ENCODE results near the gene MLYCD.
A peak's percentile ranks its signal among the peaks of the same experiment; 100 is the strongest.

MLYCD gene

DNA sequence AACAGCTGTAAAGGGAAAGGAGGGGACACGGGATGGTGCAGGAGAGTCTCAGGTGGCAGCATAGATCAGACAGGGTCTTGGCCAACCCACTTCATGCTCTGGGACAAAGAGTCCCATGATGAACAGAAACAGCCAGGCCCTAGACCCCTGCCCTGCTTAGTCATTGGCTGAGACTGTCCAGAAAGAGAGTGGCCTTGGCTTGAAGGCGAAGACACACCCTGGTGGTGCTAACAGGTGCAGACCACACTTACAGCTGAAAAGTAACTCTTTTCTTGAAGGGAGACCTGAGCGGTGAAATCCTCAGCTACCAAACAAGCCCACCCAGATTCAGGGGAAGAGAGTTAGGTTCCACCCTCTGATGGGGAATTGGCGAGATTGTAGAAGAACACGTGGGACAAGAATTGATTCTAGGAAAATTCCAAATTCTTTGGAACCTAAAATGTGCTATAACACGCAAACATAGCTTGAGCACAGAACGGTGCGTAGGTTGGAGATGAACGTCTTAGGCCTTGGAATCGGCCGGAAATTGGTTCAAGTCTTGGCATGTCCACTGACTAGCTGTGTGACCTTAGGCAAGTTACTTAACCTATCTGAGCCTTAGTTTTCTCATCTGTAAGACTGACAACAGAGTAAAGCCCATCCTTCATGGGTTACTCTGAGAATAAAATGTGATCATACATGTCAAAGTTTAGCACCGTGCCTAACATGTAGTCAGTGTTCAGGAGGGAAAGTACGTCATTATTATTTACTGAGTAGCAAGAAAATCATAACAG, 12.5 kb upstream of the MLYCD start:
- Mint-ChIP-seq H3K4me3 (no peak overlapping the region), H3K27me3 (peaks cover 20% of the 10 kb centered on the region), H3K36me3 (no peaks in the 10 kb centered on the region), H3K27ac (no peak overlapping the region), H3K9me3 (peaks cover 2% of the 10 kb centered on the region), H3K4me1 (no peaks in the 10 kb centered on the region)
- DNase-seq: no peak
- CTCF ChIA-PET: interaction anchor here (0.7 to 1.6 kb wide), 3 partner anchors 40 to 867 kb away, joined by 3 to 6 read pairs (median 3); no protein-coding TSS in a partner anchor

DNA sequence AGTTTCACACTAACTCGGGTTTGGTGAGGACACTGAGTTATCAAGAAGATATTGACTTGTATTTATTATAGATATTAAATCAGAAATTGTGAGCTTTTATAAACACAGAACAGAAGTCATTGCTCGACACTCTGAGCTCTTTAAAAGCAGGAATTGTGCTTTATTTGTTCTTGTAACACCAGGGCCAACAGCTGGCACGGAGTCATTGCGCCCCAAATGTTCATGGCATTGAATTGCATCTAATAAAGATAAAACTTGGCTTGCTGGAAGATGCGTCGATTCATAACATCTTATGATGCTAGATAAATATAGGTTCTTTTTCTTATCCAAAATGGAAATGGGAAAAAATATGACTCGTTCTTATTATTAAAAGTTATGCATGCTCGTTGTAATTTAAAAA, 11.8 kb upstream of the MLYCD start:
- H3K27ac Mint-ChIP-seq: no peak overlapping the region
- no peaks in the 10 kb centered on the region for H3K36me3 Mint-ChIP-seq
- H3K4me3 Mint-ChIP-seq: no peak overlapping the region
- CTCF ChIA-PET: interaction anchor here (0.7 to 1.3 kb wide), 2 partner anchors 39 to 866 kb away, joined by 3 read pairs; no protein-coding TSS in a partner anchor
- peaks cover 5% of the 10 kb centered on the region for H3K9me3 Mint-ChIP-seq
- no peaks in the 10 kb centered on the region for H3K4me1 Mint-ChIP-seq
- no peak for DNase-seq
- peaks cover 20% of the 10 kb centered on the region for H3K27me3 Mint-ChIP-seq

DNA sequence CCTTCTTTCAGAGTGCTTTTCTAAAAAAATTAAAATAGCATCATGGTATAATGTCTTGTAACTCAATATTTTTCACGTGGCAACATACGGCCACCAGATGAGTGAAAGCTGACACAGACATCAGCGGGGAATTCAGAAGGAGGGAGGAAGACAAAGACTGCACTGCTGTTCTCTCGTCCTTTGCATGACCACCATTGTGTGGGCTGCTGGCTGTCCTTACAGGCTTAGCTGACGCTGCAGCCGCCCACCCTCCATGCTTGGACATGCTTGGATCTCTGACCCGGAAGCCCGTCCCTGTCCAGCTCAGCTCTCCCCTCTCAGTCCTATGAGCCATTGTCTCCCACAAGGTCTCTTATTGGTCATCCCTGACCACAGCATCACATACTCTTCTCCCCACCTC, 11.4 kb upstream of the MLYCD start:
- CTCF ChIA-PET: no interaction called here
- Mint-ChIP-seq H3K36me3 (no peaks in the 10 kb centered on the region), H3K9me3 (peaks cover 5% of the 10 kb centered on the region)

GRCh38 chr16:83888672-83889044, 10.3 kb upstream of the MLYCD start:
- CTCF ChIA-PET: no interaction called here
- no peaks in the 10 kb centered on the region for H3K4me1 Mint-ChIP-seq
- H3K4me3 Mint-ChIP-seq: no peak overlapping the region
- H3K9me3 Mint-ChIP-seq: peaks cover 5% of the 10 kb centered on the region
- DNase-seq: no peak
- no peak overlapping the region for H3K27ac Mint-ChIP-seq
- no peaks in the 10 kb centered on the region for H3K36me3 Mint-ChIP-seq
- H3K27me3 Mint-ChIP-seq: peaks cover 20% of the 10 kb centered on the region

More for the DNA sequence above, 11.4 kb upstream of the MLYCD start:
- peaks cover 20% of the 10 kb centered on the region for H3K27me3 Mint-ChIP-seq
- H3K4me3 Mint-ChIP-seq: no peak overlapping the region
- DNase-seq: no peak
- H3K27ac Mint-ChIP-seq: no peak overlapping the region
- H3K4me1 Mint-ChIP-seq: no peaks in the 10 kb centered on the region

DNA sequence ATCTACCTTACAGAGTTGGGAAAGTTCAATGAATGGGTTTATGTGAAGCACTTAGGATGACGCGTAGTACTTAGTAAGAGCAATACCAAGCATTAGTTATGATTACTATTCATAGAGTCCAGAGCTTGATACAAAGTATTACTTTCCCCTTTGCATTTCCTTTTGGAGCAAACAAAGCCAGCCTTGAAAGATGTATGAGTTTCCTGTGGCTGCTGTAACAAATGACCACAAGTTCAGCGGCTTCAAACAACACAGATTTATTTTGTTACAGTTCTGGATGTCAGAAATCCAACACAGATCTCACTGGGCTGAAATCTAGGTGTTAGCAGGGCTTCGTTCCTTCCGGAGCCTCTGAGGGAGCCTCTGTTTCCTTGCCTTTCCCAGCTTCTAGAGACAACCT, 8.6 kb upstream of the MLYCD start:
- peaks cover 29% of the 10 kb centered on the region for H3K27me3 Mint-ChIP-seq
- no peaks in the 10 kb centered on the region for H3K36me3 Mint-ChIP-seq
- H3K27ac Mint-ChIP-seq: no peak overlapping the region
- H3K4me3 Mint-ChIP-seq: no peak overlapping the region
- no peaks in the 10 kb centered on the region for H3K4me1 Mint-ChIP-seq
- DNase-seq: no peak
- H3K9me3 Mint-ChIP-seq: peaks cover 5% of the 10 kb centered on the region
- CTCF ChIA-PET: interaction anchor here (0.7 kb wide), 1 partner anchor 63 kb away, joined by 3 read pairs; no protein-coding TSS in a partner anchor

DNA sequence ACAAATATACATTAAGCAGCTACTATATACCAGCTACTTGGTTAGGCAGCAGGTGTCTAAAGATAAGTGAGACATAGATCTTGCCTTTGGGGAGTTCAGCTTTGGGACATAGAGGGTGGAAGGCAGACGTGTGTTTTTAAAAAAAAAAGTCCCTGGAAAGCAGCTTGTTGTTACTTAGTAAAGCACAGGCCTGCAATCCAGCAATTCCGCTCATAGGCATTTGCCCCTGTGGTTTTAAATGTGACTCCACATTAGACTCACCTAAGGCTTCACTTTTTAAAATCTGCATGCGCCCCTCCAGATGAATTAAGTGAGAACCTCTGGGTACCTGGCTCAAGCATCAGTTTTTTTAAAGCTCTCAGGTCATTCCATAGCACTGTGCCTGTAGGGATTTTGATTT, 7.2 kb upstream of the MLYCD start:
- H3K4me3 Mint-ChIP-seq: no peak overlapping the region
- no peaks in the 10 kb centered on the region for H3K36me3 Mint-ChIP-seq
- H3K9me3 Mint-ChIP-seq: peaks cover 5% of the 10 kb centered on the region
- no peak overlapping the region for H3K27ac Mint-ChIP-seq
- no peak for DNase-seq
- no peaks in the 10 kb centered on the region for H3K4me1 Mint-ChIP-seq
- H3K27me3 Mint-ChIP-seq: peaks cover 21% of the 10 kb centered on the region
- CTCF ChIA-PET: interaction anchor here (1.1 kb wide), 1 partner anchor 69 kb away, joined by 3 read pairs; no protein-coding TSS in a partner anchor

DNA sequence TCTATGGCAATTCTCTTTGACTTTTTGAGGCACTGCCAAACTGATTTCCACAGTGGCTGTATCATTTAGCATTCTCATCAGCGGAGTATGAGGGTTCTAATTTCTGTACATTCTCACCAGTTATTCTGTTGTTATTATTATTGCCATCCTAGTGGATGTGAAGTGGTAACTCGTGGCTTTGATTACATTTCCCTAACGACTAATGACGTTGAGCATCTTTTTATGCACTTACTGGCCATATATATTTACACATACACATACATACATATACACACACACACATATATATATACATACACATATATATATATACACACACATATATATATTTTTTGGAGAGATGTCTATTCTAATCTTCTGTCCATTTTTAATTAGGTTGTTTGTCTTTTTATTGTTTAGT, 3.7 kb upstream of the MLYCD start:
- Mint-ChIP-seq H3K4me1 (peaks cover 22% of the 10 kb centered on the region), H3K27ac (no peak overlapping the region), H3K36me3 (peaks cover 2% of the 10 kb centered on the region), H3K27me3 (peaks cover 30% of the 10 kb centered on the region), H3K4me3 (no peak overlapping the region), H3K9me3 (peaks cover 5% of the 10 kb centered on the region)
- CTCF ChIA-PET: no interaction called here
- no peak for DNase-seq

DNA sequence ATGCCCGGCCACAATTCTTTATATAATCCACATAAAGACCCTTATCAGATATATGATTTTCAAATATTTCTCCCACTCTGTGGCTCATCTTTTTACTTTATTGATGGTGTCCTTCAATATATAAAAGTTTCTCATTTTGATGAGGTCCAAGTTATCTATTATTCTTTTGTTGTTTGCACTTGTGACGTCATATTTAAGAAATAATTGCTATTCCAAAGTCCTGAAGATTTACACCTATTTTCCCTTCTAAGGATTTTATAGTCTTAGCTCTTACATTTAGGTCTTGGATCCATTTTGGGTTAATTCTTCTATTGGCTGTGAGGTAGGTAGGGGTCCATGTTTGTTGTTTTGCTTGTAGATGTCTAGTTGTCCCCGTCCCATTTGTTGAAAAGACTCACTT, 3.0 kb upstream of the MLYCD start:
- CTCF ChIA-PET: interaction anchor here (0.7 kb wide), 1 partner anchor 41 kb away, joined by 3 read pairs; no protein-coding TSS in a partner anchor
- peaks cover 3% of the 10 kb centered on the region for H3K9me3 Mint-ChIP-seq
- DNase-seq: no peak
- H3K36me3 Mint-ChIP-seq: peaks cover 2% of the 10 kb centered on the region
- H3K27ac Mint-ChIP-seq: no peak overlapping the region
- peaks cover 24% of the 10 kb centered on the region for H3K27me3 Mint-ChIP-seq
- H3K4me3 Mint-ChIP-seq: no peak overlapping the region
- peaks cover 27% of the 10 kb centered on the region for H3K4me1 Mint-ChIP-seq

- Mint-ChIP-seq H3K27ac (peak overlapping the region; percentile 78), H3K27me3 (peaks cover 18% of the 10 kb centered on the region), H3K4me3 (peak overlapping the region; percentile 90), H3K9me3 (no peaks in the 10 kb centered on the region), H3K4me1 (peaks cover 33% of the 10 kb centered on the region), H3K36me3 (peaks cover 2% of the 10 kb centered on the region)
- DNase-seq: peak; percentile 61
- CTCF ChIA-PET: interaction anchor here (1.5 kb wide), 1 partner anchor 73 kb away, joined by 7 read pairs; no protein-coding TSS in a partner anchor
Measured at GRCh38 chr16:83899272-83899897, 470 bp downstream of the MLYCD start.

DNA sequence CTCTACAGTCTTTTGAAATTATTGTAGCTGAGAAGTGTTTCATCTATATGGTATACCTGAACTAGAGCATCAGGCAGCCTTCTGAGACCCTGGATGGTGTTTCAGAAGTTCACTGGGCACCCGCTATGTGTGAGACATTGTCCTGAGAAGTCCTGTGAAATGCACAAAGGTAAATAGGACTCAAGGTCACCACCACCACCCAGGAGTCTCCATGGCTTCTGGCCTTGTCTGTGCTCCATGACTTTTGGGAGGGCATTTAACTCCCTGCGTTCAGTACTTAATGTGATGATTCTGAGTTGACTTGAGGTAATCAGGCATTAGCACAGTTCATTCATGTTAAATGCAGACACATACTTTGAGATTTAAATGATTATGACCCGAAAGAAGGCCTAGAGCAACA, 1.1 kb downstream of the MLYCD start:
- CTCF ChIA-PET: interaction anchor here (1.5 kb wide), 1 partner anchor 73 kb away, joined by 7 read pairs; no protein-coding TSS in a partner anchor
- Mint-ChIP-seq H3K36me3 (peaks cover 2% of the 10 kb centered on the region), H3K27ac (peak overlapping the region; percentile 78), H3K9me3 (no peaks in the 10 kb centered on the region), H3K4me3 (peak overlapping the region; percentile 90), H3K4me1 (peaks cover 33% of the 10 kb centered on the region), H3K27me3 (peaks cover 14% of the 10 kb centered on the region)
- no peak for DNase-seq

DNA sequence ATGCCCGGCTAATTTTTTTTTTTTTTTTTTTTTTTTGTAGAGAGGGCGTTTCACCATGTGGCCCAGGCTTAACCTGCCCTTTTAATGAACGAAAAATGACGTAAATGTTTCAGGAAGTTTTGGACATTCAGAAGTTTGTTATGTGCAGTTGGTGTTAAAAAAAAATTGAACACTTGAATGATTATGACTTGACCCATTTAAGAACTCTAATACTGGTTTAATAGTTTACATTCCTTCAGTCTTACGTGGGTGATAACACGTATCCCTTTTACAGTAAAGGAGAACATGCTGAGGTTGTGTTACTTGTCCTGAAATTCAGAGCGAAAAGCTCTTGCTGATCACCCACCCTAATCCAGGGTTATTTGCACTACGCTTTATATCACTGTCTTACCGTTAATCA, 1.7 kb downstream of the MLYCD start:
- peak overlapping the region; percentile 24 for H3K4me3 Mint-ChIP-seq
- no peak for DNase-seq
- H3K4me1 Mint-ChIP-seq: peaks cover 33% of the 10 kb centered on the region
- CTCF ChIA-PET: no interaction called here
- H3K9me3 Mint-ChIP-seq: no peaks in the 10 kb centered on the region
- peaks cover 14% of the 10 kb centered on the region for H3K27me3 Mint-ChIP-seq
- peaks cover 2% of the 10 kb centered on the region for H3K36me3 Mint-ChIP-seq
- H3K27ac Mint-ChIP-seq: no peak overlapping the region

DNA sequence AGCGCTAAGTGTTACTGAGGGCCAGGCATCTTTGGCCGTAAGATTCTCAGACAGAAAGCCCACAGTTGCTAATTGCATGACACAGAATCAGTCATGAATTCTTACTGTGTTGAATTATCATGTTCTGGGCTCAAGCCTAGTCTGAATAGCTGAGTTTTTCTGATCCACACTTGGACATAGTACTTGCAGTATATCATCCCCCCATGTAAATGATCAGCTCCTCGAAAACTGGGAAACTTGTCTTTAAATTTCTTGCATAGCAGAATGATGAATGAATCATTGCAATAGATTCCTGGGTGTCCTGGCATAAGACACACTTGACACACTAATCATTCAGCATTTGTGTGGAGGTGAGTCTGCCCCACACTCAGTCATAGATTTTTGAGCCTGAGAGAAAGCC, 2.2 kb downstream of the MLYCD start:
- Mint-ChIP-seq H3K27me3 (peaks cover 14% of the 10 kb centered on the region), H3K4me1 (peaks cover 33% of the 10 kb centered on the region), H3K4me3 (peak overlapping the region; percentile 24), H3K27ac (no peak overlapping the region), H3K36me3 (peaks cover 2% of the 10 kb centered on the region), H3K9me3 (no peaks in the 10 kb centered on the region)
- CTCF ChIA-PET: no interaction called here
- DNase-seq: no peak

GRCh38 chr16:83903751-83904150, 4.8 kb downstream of the MLYCD start:
- Mint-ChIP-seq H3K36me3 (peaks cover 5% of the 10 kb centered on the region), H3K4me1 (peaks cover 18% of the 10 kb centered on the region), H3K9me3 (no peaks in the 10 kb centered on the region), H3K27ac (no peak overlapping the region), H3K27me3 (no peaks in the 10 kb centered on the region), H3K4me3 (no peak overlapping the region)
- DNase-seq: no peak
- CTCF ChIA-PET: interaction anchor here (1.5 kb wide), 1 partner anchor 77 kb away, joined by 3 read pairs; no protein-coding TSS in a partner anchor

DNA sequence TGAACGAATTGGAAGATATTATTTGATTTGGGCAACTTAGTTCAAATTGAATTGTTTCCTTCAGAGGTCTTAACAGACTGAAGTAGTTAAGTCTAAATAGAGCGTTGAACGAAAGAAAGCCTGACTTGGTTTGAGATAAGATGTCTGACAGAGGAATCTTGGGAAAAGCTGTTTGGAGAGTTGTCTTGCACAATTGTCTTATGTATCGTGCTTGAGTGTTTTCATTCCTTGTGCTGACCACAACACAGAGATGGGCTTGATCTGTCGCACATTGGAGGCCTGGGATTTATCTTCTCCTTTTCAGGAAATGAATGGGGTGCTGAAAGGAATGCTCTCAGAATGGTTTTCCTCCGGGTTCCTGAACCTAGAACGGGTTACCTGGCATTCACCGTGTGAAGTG, 7.8 kb downstream of the MLYCD start:
- Mint-ChIP-seq H3K27ac (no peak overlapping the region), H3K27me3 (no peaks in the 10 kb centered on the region), H3K4me1 (peaks cover 3% of the 10 kb centered on the region), H3K9me3 (no peaks in the 10 kb centered on the region), H3K4me3 (no peak overlapping the region), H3K36me3 (peaks cover 6% of the 10 kb centered on the region)
- DNase-seq: no peak
- CTCF ChIA-PET: interaction anchor here (0.6 kb wide), 1 partner anchor 105 kb away, joined by 3 read pairs; no protein-coding TSS in a partner anchor

All from activated naive CD4-positive, alpha-beta T cell treated with anti-CD3 and anti-CD28 coated beads, Interleukin-2, amount 10 ng/mL, durations not matched to agents 7 days and 5 days (primary cell).